HFF-Myc (cell line): ENCODE results near the gene CFAP92.

ENCODE experiments used
- DNase-seq: peaks from one replicate; pipeline ENCODE4 v3.0.0-alpha.2; 2011; ENCODE audit warnings: low read depth; ENCODE audit errors: extremely low read depth
- H3K4me3 ChIP-seq: replicated peaks from 2 replicates; pipeline ENCODE4 v1.5.1; 2011; ENCODE audit warnings: low read depth, mild to moderate bottlenecking, control low read depth, low read length
- CTCF ChIP-seq: IDR thresholded peaks from 2 replicates; pipeline ENCODE4 v1.5.1; 2012; ENCODE audit warnings: mild to moderate bottlenecking, low read depth, low read length, control low read depth; ENCODE audit errors: missing control alignments

The CFAP92 gene

GRCh38 chr3:129031476-129032215, 37.8 kb upstream of the CFAP92 start:
- DNase-seq = no peak
- TF ChIP-seq CTCF = no peak
- H3K4me3 ChIP-seq = no peak overlapping the region

GRCh38 chr3:129030611-129031010, 36.7 kb upstream of the CFAP92 start:
- no peak overlapping the region for H3K4me3 ChIP-seq

GRCh38 chr3:129028866-129029265, 35.0 kb upstream of the CFAP92 start:
- H3K4me3 ChIP-seq = no peak overlapping the region
- TF ChIP-seq CTCF = no peak
- no peak for DNase-seq

More at GRCh38 chr3:129030611-129031010, 36.7 kb upstream of the CFAP92 start:
- no peak for TF ChIP-seq CTCF
- no peak for DNase-seq

GRCh38 chr3:129027544-129027880, 33.6 kb upstream of the CFAP92 start:
- 0 out of 2 replicates have a peak overlapping the region, but pooled peaks have one; percentile 13 for H3K4me3 ChIP-seq
- TF ChIP-seq CTCF = no peak
- no peak for DNase-seq

GRCh38 chr3:129026728-129027543, 33.1 kb upstream of the CFAP92 start:
- H3K4me3 ChIP-seq = 0 out of 2 replicates have a peak overlapping the region, but pooled peaks have one; percentile 13
- TF ChIP-seq CTCF = peak; percentile 30
- DNase-seq = no peak

GRCh38 chr3:129025691-129026435, 32.0 kb upstream of the CFAP92 start:
- TF ChIP-seq CTCF = no peak
- no peak for DNase-seq
- no peak overlapping the region for H3K4me3 ChIP-seq
